ENCODE measurements around the gene ATP11C. TPM values are rescaled to one million over a fixed set of nuclear protein-coding genes. Genes with fewer than 3 reads are reported as not detected.

Gene ATP11C
- total and polyA plus RNA-seq, 10 of the 15 experiments (the other 5 are each of a cell fraction or from before 2014, with no cell fraction given), result 16.2 to 44.0 (median 24.8) TPM

- no peak for FAIRE-seq
Observed at GRCh38 chrX:139828033-139828432, 104.8 kb downstream of the ATP11C start.

More at GRCh38 chrX:139828033-139828432, 104.8 kb downstream of the ATP11C start:
- ChIA-PET CTCF (no interaction called here), RAD21 (ENCODE audit: unreplicated experiment) (no interaction called here), SMC1A (ENCODE audit: uncharacterized antibody, unreplicated experiment) (interaction anchor here (1.5 kb wide), 1 partner anchor 25 kb away, joined by 6 read pairs; no protein-coding TSS in a partner anchor), POLR2A (interaction anchor here (1.0 to 1.2 kb wide), 2 partner anchors 9 to 16 kb away, joined by 3 read pairs; no protein-coding TSS in a partner anchor)
- Histone ChIP-seq H4K20me1 (ENCODE audit: control insufficient read depth, insufficient read depth) (no peaks in the 10 kb centered on the region), H3K27me3 (replicated peaks in 1 of 2; ENCODE audit: control insufficient read depth in 2 of 2, insufficient read depth in 2 of 2, low read length in 1 of 2) (no peaks in the 10 kb centered on the region), H3K79me2 (ENCODE audit: control insufficient read depth, insufficient read depth, low read length) (peaks cover 3% of the 10 kb centered on the region), H3K9ac (ENCODE audit: control insufficient read depth, insufficient read depth, low read length) (no peak overlapping the region), H2AFZ (ENCODE audit: control insufficient read depth, low read depth, low read length) (no peak overlapping the region), H3K36me3 (ENCODE audit: control insufficient read depth in 2 of 2, insufficient read depth in 2 of 2, low read length in 1 of 2) (no peaks in the 10 kb centered on the region), H3K9me3 (replicated peaks; ENCODE audit: control insufficient read depth, insufficient read depth, low read length) (no peaks in the 10 kb centered on the region), H3K4me2 (ENCODE audit: control insufficient read depth, insufficient read depth) (no peak overlapping the region), H3K4me1 (ENCODE audit: control insufficient read depth, insufficient read depth, low read length) (peaks cover 7% of the 10 kb centered on the region), H3K27ac (ENCODE audit: control insufficient read depth, insufficient read depth) (no peak overlapping the region), H3K4me3 (no peak overlapping the region)
- in situ Hi-C loops (cut with MboI), result no loop called here
- 88% methylated on average over 1 of the region's 1 CpG for WGBS (ENCODE audit: insufficient coverage, insufficient replicate concordance, low lambda C conversion rate, missing lambda C conversion rate)
- TF ChIP-seq RBBP5 (conservative IDR thresholded peaks at IDR 0.05) (no peak), NR2F1 (conservative IDR thresholded peaks at IDR 0.05) (no peak), SIX5 (IDR thresholded peaks at IDR 0.05; ENCODE audit: low read depth, low read length, severe bottlenecking) (no peak), PBX3 (IDR thresholded peaks at IDR 0.05; ENCODE audit: insufficient replicate concordance, low read depth, low read length) (no peak), EP300 (IDR thresholded peaks at IDR 0.05; ENCODE audit: borderline replicate concordance in 1 of 2, control insufficient read depth in 1 of 2, low read depth in 2 of 2, low read length in 2 of 2) (no peak), POU2F2 (IDR thresholded peaks at IDR 0.05; ENCODE audit: borderline replicate concordance, low read depth, low read length) (no peak), POLR2AphosphoS2 (IDR thresholded peaks at IDR 0.05; ENCODE audit: low read depth, low read length) (no peak), PRDM15 (CRISPR knock-in tag; IDR thresholded peaks at IDR 0.05) (no peak), CBX3 (IDR thresholded peaks at IDR 0.05; ENCODE audit: borderline replicate concordance, low read depth) (no peak), HCFC1 (IDR thresholded peaks at IDR 0.05; ENCODE audit: low read length) (no peak), ZBTB40 (IDR thresholded peaks at IDR 0.05; ENCODE audit: borderline replicate concordance) (no peak)
- DNase-seq (ENCODE audit: low read depth, low spot score) (no peak), ATAC-seq (no peak)
- no TSS peak for BruUV-seq (replicated peaks)
- intact Hi-C loops (cut with micrococcal nuclease; ENCODE audit: unreplicated experiment), result loop anchor here (5.0 kb wide), 1 partner anchor 104 kb away; the partner anchor contains the start of gene ATP11C
